ENCODE data around the gene CIAO2B.

GRCh38 chr16:66933776-66934137 is 445 bp downstream of the CIAO2B start:
- TF ChIP-seq CTCF (IDR thresholded peaks at IDR 0.05; ENCODE audit: low read length) = no peak; the same call in 1 of the 2 replicates
- no peak for TF ChIP-seq EZH2 (IDR thresholded peaks at IDR 0.05; ENCODE audit: borderline replicate concordance, low read length)

All from OCI-LY1 (cell line).